Jurkat, Clone E6-1 (cell line): ENCODE results near the gene SH3RF2.

ENCODE experiments used
- DNase-seq: peaks from one replicate; pipeline ENCODE4 v3.0.0-alpha.2; 2011; ENCODE audit warnings: low read depth, low spot score
- H3K4me3 ChIP-seq: 2 replicates; pipeline ENCODE4 v1.5.1; 2011; ENCODE audit warnings: mild to moderate bottlenecking, low read length, control low read depth, moderate library complexity

The SH3RF2 gene

DNA sequence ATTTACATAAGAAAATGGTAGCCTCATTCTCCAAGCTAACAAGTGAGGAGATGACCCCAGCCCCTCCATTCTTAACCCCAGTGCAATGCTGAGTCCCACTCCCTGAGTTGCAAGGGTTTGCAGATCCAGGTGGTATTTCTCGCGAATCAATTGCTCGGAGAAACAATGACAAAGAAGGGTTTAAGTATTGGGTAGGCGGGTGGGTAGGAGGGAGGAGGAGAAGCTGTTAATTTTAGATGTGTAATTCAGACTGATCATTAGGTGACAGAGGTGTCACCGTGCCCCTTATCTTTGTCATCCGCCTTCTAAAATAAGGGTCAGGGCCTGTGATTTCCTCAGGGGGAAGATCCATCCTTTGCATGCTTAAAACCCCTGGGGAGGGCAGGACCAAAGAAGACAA is 17.0 kb upstream of the SH3RF2 start:
- no peak overlapping the region for H3K4me3 ChIP-seq
- DNase-seq = no peak

DNA sequence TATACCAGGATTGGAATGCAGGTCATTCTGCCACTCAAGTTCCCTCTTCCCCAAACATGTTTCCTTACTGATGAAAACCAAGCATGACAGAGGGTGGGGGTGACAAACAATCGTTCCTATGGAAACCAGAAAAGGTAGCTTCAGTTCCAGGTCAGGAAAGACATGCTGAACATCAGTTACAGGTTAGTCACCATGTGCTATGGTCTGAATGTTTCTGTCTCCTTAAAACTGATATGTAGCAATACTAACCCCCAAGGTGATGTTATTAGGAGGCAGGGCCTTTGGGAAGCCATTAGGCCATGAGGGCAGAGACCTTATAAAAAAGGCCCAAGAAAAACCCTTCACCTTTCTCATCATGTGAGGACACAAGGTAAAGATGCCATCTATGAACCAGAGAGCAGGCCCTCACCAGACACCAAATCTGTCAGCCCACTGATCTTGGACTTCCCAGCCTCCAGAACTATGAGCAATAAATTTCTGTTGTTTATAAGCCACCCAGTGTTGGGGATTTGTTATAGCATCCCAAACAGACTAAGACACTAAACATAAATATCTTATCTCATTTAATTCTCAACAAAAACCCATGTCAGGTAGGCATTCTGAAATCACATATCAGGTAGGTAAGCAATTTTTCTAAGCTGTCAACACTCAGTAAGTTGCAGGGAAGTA is 15.7 kb upstream of the SH3RF2 start:
- no peak for DNase-seq

DNA sequence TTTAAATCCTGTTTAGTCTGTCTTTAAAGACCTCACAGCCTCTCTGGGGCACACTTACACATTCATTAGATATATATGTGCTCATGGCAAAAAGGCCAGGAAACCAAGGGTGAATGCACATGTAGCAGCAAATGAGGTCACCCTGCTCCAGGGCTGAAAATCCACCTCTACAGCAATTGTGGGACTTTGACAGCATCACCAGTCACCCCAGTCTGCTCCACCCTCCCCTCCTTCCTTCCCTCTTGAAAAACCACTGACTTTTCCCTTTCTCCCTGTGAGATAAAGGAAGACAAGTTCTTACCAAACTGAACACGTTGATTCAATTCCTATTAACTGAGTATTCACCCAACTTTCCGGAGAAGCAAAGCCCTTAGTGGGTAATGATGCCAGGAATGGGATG is 15.2 kb upstream of the SH3RF2 start:
- DNase-seq = no peak
- H3K4me3 ChIP-seq = no peak overlapping the region

More for the DNA sequence above, 15.7 kb upstream of the SH3RF2 start:
- no peak overlapping the region for H3K4me3 ChIP-seq

DNA sequence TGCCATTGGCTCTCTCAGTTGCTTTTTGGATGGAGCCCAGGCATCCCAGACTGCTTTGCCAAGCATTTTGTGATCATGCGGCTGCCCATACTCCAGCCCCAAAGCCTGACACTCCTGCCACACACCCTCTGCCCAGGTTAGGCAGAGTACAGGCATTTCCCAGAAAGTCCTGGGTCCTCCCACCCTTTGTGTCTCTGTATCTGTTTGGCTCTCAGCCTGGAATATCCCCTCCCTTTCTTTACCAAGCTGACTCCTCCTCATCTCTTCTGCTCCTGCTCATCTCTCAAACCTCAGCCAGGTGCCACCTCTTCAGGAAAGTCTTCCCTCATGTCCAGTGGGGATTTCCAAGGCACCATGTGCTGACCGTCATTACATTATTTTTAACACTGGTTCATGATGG is 14.3 kb upstream of the SH3RF2 start:
- no peak overlapping the region for H3K4me3 ChIP-seq
- no peak for DNase-seq

DNA sequence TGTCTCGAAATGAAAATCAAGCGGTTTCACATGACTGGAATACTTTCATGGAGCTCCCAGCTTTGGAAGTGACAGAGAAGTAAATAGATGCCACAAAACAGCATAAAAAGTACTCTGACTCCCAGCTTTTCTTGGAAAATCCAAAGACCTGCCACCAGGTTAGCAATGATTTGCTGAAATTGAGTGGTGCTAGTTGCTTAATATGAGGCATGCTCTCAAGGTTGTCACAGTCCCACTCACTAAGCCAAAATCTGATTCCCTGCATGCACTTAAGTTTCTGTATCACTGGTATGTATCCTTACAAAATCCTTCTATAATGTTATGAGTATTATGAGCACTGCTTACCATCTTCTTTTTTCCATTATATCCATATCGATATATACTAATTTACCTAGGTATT is 13.0 kb upstream of the SH3RF2 start:
- no peak overlapping the region for H3K4me3 ChIP-seq
- no peak for DNase-seq

DNA sequence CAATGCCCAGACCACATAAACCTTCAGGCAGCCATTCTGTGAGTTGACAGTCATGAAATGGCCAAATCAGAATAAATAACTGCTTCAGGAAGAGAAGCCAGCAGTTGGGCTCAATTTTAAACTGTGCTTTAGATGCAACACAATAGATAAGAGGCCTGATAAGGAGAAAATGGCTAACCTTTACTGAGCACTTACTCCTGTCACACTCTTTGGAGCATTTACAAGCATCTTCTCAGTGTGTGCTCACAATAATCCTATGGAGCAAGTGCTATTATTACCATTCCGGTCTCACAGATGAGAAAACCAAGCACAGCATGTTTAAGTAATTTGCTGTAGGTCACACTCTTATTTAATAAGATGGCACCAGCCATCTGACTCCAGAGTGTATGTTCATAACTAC is 11.5 kb upstream of the SH3RF2 start:
- no peak overlapping the region for H3K4me3 ChIP-seq
- DNase-seq = no peak

DNA sequence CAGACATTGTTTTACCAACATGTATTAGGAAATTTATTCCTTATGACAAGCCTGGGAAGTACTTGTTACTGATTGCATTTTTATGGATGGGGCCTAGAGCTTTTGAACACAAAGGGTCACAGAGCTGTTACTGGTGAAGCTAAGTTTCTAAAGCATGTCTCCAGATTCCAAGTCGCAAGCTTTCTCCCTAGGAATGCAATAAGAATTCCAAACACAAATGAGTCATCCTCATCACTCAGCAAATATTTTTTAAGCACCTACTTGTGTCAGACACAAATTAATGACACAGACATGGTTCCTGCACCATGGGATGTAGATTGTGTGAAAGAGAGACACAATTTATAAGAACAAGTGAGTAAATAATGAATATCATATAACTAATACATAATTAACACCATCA is 11.0 kb upstream of the SH3RF2 start:
- H3K4me3 ChIP-seq = no peak overlapping the region
- DNase-seq = no peak

DNA sequence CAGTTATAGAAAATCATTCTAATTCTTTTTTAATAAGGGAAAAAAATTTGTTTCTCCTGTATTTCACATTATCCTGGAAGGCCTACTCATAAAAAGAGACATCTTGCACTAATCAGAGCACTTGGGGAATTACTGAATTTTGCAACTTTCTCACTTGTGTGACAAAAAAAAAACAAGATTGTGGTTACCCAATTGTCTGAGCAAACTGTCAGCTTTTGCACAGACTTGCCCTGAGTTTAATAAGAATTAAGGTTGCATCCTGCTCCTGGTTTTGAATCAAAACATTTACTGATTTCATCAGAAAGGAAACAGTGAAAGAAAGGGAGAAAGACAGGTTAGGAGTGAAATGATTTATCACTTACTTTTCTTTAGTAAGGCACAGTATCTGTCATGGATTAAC is 10.6 kb upstream of the SH3RF2 start:
- no peak overlapping the region for H3K4me3 ChIP-seq
- DNase-seq = no peak

DNA sequence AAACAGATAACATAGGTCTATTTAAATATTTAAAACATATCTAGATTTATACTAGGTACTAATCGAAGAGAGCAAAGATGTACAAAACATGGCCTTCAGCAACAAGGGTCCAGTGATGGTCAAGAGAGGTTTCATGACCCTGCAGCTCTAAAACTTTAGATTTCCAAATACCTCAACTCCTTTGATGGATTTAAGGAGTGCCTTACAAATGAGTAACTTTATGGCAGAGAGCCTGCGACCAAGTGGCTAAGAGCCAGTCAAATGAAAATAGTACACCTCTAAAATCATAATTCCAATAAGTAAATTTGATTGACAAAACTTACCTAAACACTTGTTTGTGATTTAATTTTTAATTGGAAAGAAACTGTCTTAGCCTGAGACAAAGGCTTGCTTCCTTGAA is 4.7 kb upstream of the SH3RF2 start:
- H3K4me3 ChIP-seq = no peak overlapping the region
- DNase-seq = no peak

DNA sequence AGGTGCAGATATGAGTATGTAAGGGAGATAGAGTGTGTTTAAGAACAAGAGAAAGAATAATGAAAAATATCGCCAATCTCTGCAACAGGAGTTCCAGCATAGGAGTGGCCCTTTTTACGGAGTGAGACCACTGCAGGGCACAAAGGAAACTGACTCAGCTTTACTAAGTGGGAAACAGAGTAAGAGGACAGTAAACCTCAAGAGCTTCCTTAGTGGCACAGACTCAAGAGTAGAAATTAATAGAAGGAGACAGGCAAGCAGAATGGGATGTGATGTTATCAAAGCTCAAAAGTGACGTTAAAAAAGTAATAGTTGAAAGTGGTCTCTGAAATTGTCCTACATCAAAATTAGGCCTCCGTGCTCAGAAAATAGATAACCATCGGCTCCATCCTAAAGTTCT is 2.1 kb upstream of the SH3RF2 start:
- DNase-seq = no peak
- no peak overlapping the region for H3K4me3 ChIP-seq

DNA sequence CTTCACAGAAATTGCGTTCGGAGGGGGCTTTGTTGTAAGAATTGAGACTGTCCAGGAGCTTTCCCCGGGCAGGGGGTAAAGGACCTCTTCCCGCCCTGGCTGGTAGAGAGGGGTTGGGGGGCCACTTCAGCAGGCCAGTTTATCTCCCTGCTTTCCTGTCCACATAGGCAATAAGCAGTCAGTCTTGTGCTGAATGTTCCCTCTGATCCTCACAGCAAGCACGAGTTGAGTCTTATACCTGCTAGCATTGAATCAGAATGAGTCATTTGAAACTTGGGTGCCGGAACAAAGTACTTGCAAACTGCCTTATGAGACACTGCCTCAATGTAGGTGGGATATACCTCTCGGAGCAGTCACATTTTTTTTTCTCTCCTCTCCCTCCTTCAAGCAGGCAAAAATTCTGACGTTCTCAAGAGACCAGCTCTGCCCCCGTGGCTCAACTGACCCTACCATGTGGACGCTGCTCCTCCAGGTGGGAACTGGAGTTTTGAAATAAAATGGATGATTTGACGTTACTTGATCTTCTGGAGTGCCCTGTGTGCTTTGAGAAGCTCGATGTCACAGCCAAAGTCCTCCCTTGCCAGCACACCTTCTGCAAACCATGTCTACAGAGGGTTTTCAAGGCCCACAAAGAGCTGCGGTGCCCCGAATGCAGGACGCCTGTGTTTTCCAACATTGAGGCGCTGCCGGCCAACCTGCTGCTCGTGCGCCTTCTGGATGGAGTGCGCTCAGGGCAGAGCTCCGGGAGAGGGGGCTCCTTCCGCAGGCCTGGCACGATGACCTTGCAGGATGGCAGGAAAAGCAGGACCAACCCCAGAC is 1.3 kb downstream of the SH3RF2 start:
- DNase-seq = no peak
- no peak overlapping the region for H3K4me3 ChIP-seq

DNA sequence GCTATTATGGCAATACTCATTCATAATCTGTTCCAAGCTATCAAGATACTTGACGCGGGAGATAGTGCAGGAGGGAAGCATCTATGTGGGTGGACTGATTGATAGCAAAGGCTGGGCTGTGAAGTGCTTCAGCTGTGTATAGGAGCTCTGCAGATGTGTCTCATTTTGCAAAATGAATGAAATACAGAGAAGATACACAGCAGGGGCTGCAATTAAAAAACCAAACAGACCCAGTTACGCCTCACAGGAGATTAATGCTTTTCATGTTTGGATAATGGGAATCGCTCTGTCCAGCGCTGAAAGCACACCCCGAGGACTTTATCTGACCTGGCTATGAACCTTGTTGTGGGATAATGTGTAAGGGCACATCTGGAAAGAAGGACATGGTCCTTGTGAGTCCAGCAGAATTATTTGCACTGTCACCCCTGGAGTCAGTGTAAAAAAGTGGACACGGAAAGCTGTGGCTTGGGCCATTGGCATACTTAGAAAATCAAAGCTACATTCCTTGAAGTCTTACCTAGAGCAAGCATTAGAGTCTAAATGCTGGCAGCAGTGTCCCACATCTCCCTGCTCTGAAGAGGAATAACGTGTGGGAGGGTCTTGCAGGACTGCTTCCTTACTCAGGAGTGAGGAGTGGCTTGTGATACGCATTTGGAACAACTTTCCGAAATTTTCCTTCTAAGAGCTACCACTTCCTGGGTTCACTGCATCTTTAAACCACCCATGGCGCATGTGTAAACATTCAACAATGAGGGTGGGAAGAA is 2.6 kb downstream of the SH3RF2 start:
- no peak for DNase-seq
- no peak overlapping the region for H3K4me3 ChIP-seq

DNA sequence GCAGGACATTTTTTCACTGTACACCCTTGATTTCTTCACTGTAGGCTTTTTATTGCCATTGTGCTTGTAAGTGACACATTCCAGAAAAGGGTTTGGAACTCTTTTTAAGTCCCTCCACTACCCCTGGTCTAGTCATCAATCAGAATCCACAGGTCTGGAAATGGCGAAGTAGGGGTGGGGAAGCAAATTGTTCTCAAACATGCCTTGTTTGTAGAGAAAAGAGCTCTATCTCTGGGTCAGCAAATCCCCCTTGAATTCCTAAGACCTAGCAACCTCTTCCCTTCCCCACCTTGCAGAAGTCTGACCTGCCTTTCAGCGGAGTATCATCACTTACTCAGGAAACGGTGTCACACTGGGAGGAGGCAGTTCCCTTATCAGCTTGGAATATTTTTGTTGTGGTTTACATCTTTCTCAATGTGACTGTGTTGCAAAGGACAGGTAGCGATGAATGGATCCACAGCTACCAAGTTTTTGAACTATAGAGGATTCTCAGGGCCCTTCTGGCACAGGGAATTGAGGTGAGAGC is 3.2 kb downstream of the SH3RF2 start:
- no peak for DNase-seq
- H3K4me3 ChIP-seq = no peak overlapping the region

DNA sequence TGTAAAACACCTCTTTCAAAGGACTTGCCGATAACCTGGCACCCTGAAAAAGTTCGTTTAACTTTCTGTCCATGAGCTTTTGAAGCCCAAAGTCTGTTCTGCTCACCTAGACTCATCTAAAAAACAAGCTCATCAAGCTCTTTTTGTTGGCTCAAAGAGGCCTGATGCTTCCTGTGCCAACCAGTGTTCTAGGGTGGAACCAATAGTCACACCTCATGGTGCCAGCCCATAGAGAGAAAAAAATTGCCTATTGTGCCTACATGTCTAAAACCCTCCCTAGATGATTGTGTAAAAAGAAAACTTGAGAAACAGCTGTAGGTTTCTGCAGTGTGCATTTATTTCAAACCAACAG is 4.7 kb downstream of the SH3RF2 start:
- no peak for DNase-seq
- no peak overlapping the region for H3K4me3 ChIP-seq

DNA sequence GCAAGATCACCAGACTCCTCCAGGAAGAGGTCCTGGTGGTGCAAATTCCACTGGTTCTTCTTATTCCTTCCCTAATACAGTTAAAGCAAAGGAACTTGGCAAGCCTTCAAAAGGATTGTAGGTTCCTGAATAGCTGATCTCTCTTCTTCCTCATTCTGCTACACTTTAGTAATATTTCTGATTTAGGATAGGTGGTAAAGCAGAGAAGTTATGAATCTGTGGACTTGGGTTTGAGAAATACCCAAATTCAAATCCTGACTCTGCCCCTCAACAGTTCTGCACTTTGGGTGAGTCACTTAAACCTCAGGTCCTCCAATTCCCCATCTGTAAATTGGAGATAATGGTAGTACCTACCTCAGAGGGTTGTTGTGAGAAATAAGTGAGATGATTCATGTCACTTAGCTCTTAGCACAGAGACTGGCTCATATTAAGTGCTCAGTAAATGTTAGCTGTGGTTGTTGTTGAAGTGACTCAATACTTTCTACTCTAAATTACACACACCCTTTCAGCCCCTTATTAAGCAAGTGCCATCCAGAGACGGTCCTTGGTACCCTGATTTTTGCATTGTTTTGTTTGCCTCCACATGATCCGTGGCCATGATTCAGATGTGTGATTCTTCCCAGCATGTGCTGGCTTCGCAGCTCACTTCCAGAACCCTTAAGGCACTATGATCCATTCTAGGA is 5.2 kb downstream of the SH3RF2 start:
- DNase-seq = no peak
- H3K4me3 ChIP-seq = no peak overlapping the region

DNA sequence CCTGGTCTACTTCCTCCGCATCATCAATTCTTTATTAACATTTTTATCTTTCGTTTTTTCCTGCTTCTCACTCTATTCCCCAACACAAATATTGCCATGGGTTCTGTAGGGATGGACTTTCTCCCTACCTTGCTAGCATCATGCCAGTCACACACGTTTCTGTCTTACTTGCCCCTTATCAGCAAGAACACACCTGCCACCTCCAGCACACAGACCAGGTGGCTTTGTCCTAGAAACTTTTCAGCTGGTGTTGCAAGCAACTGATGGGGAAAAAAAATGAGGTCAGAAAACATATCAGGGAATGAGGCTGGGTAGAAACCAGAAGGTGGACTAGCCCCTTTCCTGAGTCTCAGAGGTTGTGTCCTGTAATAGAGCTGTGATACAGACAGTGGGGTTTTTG is 5.8 kb downstream of the SH3RF2 start:
- no peak for DNase-seq
- H3K4me3 ChIP-seq = no peak overlapping the region

DNA sequence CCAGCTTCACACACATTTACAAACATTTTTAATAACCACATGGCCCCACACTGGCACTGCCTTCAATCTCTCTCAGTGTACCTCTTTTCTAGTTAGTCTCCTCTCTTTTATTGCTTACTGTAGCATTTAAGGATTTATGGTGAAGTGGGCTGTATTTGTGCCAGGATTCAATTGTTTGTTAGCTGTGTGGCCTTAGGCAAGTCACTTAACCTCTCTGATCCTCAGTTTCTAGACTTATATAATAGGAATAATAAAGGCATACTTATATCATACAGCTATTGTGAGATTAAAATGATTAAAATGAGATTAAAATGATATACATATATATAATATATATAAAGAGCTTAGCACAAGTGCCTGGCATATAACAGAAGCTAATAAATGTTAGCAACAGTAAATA is 6.4 kb downstream of the SH3RF2 start:
- DNase-seq = no peak

DNA sequence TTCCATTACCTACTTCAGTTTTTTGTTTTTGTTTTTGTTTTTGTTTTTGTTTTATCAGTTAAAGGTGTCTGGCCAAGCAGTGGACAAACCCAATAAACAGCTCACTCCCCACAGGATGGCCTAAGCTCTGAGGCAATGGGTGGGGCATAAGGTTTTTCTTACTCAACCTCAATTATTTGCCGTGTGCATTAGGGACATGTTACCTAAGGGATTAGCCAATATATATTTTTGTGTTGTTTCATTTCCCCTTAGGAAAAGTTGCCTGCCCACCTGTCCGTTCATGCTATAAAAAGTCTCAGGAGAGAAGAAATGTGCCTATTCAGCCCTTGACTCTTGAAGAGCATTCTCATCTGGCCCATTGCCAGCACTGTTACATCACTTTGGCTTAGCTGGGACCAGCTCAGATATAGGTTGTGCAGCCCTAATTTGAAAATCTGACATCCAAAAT is 7.3 kb downstream of the SH3RF2 start:
- H3K4me3 ChIP-seq = no peak overlapping the region
- no peak for DNase-seq

More for the DNA sequence above, 6.4 kb downstream of the SH3RF2 start:
- H3K4me3 ChIP-seq = no peak overlapping the region

DNA sequence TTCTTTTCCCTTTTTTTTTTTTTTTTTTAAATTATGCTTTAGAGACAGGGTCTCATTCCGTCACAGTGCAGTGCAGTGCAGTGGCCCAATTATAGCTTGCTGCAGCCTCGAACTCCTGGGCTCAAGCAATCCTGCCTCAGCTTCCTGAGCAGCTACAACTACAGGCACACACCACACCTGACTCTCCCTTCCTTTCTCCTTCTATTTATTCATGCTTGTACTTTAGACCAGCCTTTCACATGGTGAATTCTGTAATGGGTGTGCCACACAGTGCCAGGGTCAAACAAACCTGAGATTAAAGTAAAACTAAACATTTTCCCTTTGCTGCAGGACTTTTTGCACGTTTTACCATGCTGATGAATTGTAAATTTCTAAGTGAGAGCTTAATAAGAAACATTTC is 8.0 kb downstream of the SH3RF2 start:
- DNase-seq = no peak
- no peak overlapping the region for H3K4me3 ChIP-seq
